Fibroblast of peridontal ligament (primary cell): ENCODE results near the gene AKAP1.
"Not testable (repeated sequence)": the region's sequence is repeated elsewhere in the genome, so short reads cannot be mapped to it uniquely, and the experiment has no call there.

Experiments
- DNase-seq: peaks from one replicate; pipeline ENCODE4 v3.0.0-alpha.2; 2010; ENCODE audit errors: extremely low read depth

Gene AKAP1

GRCh38 chr17:57077000-57077399, 8.0 kb upstream of the AKAP1 start:
- DNase-seq: no peak

GRCh38 chr17:57078274-57078673, 6.8 kb upstream of the AKAP1 start:
- DNase-seq: no peak

- no peak for DNase-seq
Observed at GRCh38 chr17:57080718-57081117, 4.3 kb upstream of the AKAP1 start.

- DNase-seq: no peak
Observed at GRCh38 chr17:57082441-57082840, 2.6 kb upstream of the AKAP1 start.

GRCh38 chr17:57084361-57084801, 665 bp upstream of the AKAP1 start:
- no peak for DNase-seq

GRCh38 chr17:57085448-57086068, 512 bp downstream of the AKAP1 start:
- DNase-seq: no peak

- DNase-seq: peak; percentile 17
Observed at GRCh38 chr17:57086069-57086930, 1.3 kb downstream of the AKAP1 start.

GRCh38 chr17:57088298-57088697, 3.3 kb downstream of the AKAP1 start:
- DNase-seq: no peak

GRCh38 chr17:57089391-57089790, 4.3 kb downstream of the AKAP1 start:
- no peak for DNase-seq

- DNase-seq: peak; percentile 46
Observed at GRCh38 chr17:57090560-57091185, 5.6 kb downstream of the AKAP1 start.

- DNase-seq: no peak
Observed at GRCh38 chr17:57091186-57091618, 6.2 kb downstream of the AKAP1 start.

- DNase-seq: peak; percentile 87
Observed at GRCh38 chr17:57092171-57092570, 7.1 kb downstream of the AKAP1 start.

- no peak for DNase-seq
Observed at GRCh38 chr17:57092779-57093178, 7.7 kb downstream of the AKAP1 start.

GRCh38 chr17:57096472-57097202, 11.6 kb downstream of the AKAP1 start:
- no peak for DNase-seq

- peak; percentile 71 for DNase-seq
Observed at GRCh38 chr17:57097832-57098421, 12.9 kb downstream of the AKAP1 start.

- no peak for DNase-seq
Observed at GRCh38 chr17:57099165-57099564, 14.1 kb downstream of the AKAP1 start.

- no peak for DNase-seq
Observed at GRCh38 chr17:57102122-57102521, 17.1 kb downstream of the AKAP1 start.

- DNase-seq: not testable (repeated sequence)
Observed at GRCh38 chr17:57102660-57103059, 17.6 kb downstream of the AKAP1 start.

GRCh38 chr17:57104461-57105175, 19.6 kb downstream of the AKAP1 start:
- peak; percentile 28 for DNase-seq

GRCh38 chr17:57105591-57105990, 20.5 kb downstream of the AKAP1 start:
- DNase-seq: no peak
